ENCODE measurements around the gene AIMP1.

The AIMP1 gene

DNA sequence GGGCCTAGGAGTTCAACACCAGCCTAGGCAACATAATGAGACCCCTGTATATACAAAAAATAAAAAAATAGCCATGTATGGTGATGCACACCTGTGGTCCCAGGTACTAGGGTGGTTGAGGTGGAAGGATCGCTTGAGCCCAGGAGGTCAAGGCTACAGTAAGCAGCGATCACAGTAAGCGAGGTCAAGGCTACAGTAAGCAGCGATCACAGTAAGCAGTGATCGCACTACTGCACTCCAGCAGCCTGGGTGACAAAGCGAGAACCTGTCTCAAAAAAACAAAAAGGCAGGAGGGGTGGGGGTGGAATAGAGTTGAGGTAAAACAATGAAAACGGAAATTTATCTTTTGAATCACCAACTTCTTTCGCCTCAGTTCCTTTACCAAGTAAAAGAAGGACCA is 29.7 kb upstream of the AIMP1 start:
- TF ChIP-seq, protein P1, sequence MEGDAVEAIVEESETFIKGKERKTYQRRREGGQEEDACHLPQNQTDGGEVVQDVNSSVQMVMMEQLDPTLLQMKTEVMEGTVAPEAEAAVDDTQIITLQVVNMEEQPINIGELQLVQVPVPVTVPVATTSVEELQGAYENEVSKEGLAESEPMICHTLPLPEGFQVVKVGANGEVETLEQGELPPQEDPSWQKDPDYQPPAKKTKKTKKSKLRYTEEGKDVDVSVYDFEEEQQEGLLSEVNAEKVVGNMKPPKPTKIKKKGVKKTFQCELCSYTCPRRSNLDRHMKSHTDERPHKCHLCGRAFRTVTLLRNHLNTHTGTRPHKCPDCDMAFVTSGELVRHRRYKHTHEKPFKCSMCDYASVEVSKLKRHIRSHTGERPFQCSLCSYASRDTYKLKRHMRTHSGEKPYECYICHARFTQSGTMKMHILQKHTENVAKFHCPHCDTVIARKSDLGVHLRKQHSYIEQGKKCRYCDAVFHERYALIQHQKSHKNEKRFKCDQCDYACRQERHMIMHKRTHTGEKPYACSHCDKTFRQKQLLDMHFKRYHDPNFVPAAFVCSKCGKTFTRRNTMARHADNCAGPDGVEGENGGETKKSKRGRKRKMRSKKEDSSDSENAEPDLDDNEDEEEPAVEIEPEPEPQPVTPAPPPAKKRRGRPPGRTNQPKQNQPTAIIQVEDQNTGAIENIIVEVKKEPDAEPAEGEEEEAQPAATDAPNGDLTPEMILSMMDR (IDR thresholded peaks at IDR 0.05; ENCODE audit: extremely low read depth, missing control alignments), result no peak
- DNase-seq (ENCODE audit: low spot score), result no peak

DNA sequence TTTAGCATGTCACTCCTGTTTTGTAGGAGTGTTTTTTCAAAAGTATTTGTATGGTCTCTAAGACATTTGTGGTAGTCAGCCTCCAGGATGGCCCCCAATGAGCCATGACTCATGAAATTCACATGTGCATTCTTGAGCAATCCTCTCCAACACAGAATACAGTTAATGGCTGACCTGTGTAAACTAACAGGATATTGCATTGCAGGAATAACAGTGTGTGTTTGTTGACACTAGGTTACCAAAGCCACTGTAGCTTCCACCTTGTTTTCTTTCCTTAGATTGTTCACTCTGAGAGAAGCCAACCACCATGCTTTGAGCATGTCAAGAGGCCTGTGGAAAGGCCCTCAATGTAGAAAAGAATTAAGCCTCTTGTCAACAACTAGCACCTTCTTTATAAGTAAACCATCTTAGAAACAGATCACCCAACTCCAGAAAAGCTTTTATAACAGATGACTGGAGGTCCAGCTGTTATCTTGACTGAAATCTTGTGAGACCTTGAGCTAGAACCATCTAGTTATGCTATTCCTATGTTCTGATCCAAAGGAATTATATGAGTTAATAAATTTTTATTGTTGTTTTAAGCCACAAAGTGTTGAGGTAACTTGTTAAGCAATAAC is 28.9 kb upstream of the AIMP1 start:
- no peak for DNase-seq (ENCODE audit: low spot score)

DNA sequence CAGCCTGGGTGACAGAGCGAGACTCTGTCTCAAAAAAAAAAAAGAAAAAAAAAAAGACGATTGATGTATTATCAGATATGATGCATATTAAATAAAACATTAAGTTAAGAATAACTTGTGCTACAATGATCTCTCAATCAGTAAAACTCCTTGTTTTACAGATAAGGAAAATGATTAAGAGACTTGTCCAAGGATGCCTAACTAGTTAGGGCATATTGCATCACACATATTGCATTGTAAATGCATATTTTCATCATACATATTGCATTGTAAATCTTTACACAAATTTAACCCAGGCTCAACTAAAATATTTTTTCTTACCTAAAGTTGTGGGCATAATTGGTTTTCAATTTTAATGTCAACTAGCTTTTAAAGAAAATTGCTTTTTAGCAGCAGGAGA is 26.6 kb upstream of the AIMP1 start:
- TF ChIP-seq, protein P1 (IDR thresholded peaks at IDR 0.05; ENCODE audit: extremely low read depth, missing control alignments), result no peak
- DNase-seq (ENCODE audit: low spot score), result no peak

More for the DNA sequence above, 28.9 kb upstream of the AIMP1 start:
- TF ChIP-seq, protein P1 (IDR thresholded peaks at IDR 0.05; ENCODE audit: extremely low read depth, missing control alignments), result no peak

DNA sequence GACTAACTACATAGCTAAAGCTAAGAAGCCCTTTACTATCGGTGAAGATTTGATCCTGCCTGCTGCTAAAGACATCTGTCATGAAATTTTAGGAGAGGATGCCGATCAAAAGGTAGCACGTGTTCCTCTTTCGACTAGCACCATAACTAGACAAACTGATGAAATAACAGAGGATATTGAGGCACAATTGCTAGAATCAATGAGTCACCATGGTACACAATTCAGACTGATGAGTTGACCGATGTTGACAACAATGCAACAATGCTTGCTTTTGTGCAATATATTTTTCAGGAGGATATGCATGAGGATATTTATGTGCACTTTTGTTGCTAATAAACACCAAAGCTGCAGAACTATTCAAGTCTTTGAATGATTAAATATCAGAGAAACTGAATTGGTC is 24.7 kb upstream of the AIMP1 start:
- no peak for DNase-seq (ENCODE audit: low spot score)
- TF ChIP-seq, protein P1 (IDR thresholded peaks at IDR 0.05; ENCODE audit: extremely low read depth, missing control alignments), result no peak

DNA sequence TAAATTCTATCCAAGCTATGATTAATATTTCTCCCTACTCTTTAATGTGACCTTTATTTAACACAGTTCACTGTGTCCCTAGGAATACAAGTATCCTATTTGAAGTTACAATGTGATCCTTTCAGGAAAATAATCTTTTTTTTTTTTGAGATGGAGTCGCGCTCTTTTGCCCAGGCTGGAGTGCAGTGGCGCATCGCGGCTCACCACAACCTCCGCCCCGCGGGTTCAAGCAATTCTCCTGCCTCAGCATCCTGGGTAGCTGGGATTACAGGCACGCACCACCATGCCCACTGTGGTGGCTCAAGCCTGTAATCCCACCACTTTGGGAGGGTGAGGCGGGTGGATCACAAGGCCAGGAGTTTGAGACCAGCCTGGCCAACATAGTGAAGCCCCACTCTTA is 22.3 kb upstream of the AIMP1 start:
- TF ChIP-seq, protein P1 (IDR thresholded peaks at IDR 0.05; ENCODE audit: extremely low read depth, missing control alignments), result no peak
- no peak for DNase-seq (ENCODE audit: low spot score)

DNA sequence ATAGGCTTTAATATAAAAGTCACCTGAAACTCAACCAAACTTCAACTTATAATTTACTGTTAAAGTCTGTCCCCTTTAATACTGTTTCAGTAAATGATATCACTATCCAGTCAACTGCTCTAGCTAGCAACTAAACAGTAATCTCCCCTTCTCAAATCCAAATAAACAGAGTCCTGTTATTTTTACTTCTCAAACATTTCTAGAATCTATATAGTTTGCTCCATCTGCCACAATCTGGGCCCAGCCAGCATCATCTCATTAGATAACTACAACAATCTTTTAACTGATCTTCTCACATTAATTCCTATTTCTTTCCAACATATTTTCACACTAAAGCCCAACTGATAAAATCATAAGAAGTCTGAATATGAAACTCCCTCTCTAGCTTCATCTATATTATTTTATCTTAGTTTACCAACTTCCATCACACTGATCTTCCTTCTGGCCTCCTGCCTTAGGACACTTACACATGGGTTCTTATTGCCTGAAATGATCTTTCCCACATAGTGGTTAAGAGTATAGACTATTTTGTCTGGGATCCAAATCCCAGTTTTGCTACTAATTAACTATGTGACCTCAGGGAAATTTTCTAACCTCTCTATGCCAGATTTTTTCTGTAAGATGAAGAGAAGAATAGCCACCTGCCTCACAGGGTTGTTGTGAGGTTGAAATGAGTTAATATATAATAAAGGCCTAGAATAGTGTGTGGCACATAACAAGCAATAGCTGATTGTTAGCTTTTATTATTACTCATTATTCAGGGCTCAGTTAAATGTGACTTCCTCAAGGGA is 18.9 kb upstream of the AIMP1 start:
- TF ChIP-seq, protein P1 (IDR thresholded peaks at IDR 0.05; ENCODE audit: extremely low read depth, missing control alignments), result no peak
- DNase-seq (ENCODE audit: low spot score), result no peak

DNA sequence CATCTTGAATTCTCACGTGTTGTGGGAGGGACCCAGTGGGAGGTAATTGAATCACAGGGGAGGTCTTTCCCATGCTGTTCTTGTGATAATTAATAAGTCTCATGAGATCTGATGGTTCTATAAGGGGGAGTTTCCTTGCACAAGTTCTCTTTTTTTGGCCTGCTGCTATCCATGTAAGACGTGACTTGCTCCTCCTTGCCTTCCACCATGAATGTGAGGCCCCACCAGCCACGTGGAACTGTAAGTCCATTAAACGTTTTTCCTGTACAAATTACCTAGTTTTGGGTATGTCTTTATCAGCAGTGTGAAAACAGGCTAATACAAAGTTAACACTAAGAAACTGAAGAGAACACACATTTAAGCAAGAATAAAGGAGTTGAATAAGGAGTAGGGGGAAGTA is 16.4 kb upstream of the AIMP1 start:
- DNase-seq (ENCODE audit: low spot score), result no peak
- TF ChIP-seq, protein P1 (IDR thresholded peaks at IDR 0.05; ENCODE audit: extremely low read depth, missing control alignments), result no peak
